Esophagus muscularis mucosa (tissue), 4 donors: ENCODE measurements around the gene RNASEH2A. TPM values are rescaled to one million over a fixed set of nuclear protein-coding genes. Genes with fewer than 3 reads are reported as not detected.

ENCODE experiments used
- DNase-seq: peaks from one replicate; pipeline ENCODE4 v3.0.0-alpha.2; 2017; ENCODE audit errors: extremely low spot score
- H3K27ac ChIP-seq, 4 donors: fragments of 200-600 bp; sonication (generic); replicated peaks in 1 of 4; 1 replicate in 3 of 4; 2 replicates in 1 of 4; pipeline ENCODE4 v1.5.1; 2016 to 2019; ENCODE audit warnings: mild to moderate bottlenecking in 1 of 4
- H3K27me3 ChIP-seq, 4 donors: fragments of 200-600 bp; sonication (generic); one replicate each; pipeline versions ENCODE4 v1.5.1 to v1.6.0; 2016 to 2019
- H3K36me3 ChIP-seq, 4 donors: fragments of 200-600 bp; sonication (generic); one replicate each; pipeline ENCODE4 v1.5.1; 2016 to 2019
- H3K4me1 ChIP-seq, 4 donors: fragments of 200-600 bp; sonication (generic); one replicate each; pipeline ENCODE4 v1.5.1; 2016 to 2019
- H3K4me3 ChIP-seq, 4 donors: fragments of 200-600 bp; sonication (generic); 1 replicate in 2 of 4; 2 replicates in 2 of 4; pipeline ENCODE4 v1.5.1; 2016 to 2019; ENCODE audit warnings: mild to moderate bottlenecking in 4 of 4, moderate library complexity in 1 of 4
- H3K9me3 ChIP-seq, 4 donors: fragments of 200-600 bp; sonication (generic); 1 replicate in 3 of 4; 2 replicates in 1 of 4; pipeline ENCODE4 v1.5.1; 2016 to 2019
- EP300 ChIP-seq: sonication (generic); formaldehyde crosslinking; IDR thresholded peaks from one replicate; pipeline ENCODE4 v1.6.1; 2017; ENCODE audit warnings: antibody characterized with exemption
- POLR2A ChIP-seq: fragments of 450-650 bp; IDR thresholded peaks from one replicate; pipeline ENCODE4 v1.6.1; 2017; ENCODE audit warnings: antibody characterized with exemption, moderate library complexity, mild to moderate bottlenecking, low read depth
- POLR2AphosphoS5 ChIP-seq, 2 donors: sonication (generic); formaldehyde crosslinking; IDR thresholded peaks; one replicate each; pipeline ENCODE4 v1.6.1; 2017; ENCODE audit warnings: antibody characterized with exemption in 2 of 2
- WGBS: methylation state at CpG from one replicate; pipeline ENCODE4 v1.1.5; 2018; 5-methylcytosine and 5-hydroxymethylcytosine counted together
- intact Hi-C: fragments of 100-400 bp; cut with DNase I; formaldehyde crosslinking; loops from one replicate; pipeline ENCODE4 v1.15.1; 2023
- small RNA-seq, 3 donors: library from RNA; depleted of rRNA; stranded (forward); fragments of <200 nt; gene quantifications; one replicate each; pipeline ENCODE3, GENCODE V24; 2016
- total RNA-seq, 4 donors: library from RNA; depleted of rRNA; stranded (reverse); fragments of >200 nt; gene quantifications; one replicate each; pipeline versions ENCODE4 v1.1.0 to v1.2.1, GENCODE V29; 2016
- TF ChIP-seq, protein P1 (sequence below), 3 experiments: fragments of 200-600 bp in 2 of 3; fragments of 450-650 bp in 1 of 3; sonication (generic) in 2 of 3; IDR thresholded peaks; one replicate each; pipeline ENCODE4 v1.5.1; 2017 to 2019; ENCODE audit warnings: antibody characterized with exemption in 3 of 3, mild to moderate bottlenecking in 2 of 3, moderate library complexity in 1 of 3

RNASEH2A gene
- total RNA-seq, 4 donors from 2014 or later: 2.7 to 6.6 (median 4.2) TPM

DNA sequence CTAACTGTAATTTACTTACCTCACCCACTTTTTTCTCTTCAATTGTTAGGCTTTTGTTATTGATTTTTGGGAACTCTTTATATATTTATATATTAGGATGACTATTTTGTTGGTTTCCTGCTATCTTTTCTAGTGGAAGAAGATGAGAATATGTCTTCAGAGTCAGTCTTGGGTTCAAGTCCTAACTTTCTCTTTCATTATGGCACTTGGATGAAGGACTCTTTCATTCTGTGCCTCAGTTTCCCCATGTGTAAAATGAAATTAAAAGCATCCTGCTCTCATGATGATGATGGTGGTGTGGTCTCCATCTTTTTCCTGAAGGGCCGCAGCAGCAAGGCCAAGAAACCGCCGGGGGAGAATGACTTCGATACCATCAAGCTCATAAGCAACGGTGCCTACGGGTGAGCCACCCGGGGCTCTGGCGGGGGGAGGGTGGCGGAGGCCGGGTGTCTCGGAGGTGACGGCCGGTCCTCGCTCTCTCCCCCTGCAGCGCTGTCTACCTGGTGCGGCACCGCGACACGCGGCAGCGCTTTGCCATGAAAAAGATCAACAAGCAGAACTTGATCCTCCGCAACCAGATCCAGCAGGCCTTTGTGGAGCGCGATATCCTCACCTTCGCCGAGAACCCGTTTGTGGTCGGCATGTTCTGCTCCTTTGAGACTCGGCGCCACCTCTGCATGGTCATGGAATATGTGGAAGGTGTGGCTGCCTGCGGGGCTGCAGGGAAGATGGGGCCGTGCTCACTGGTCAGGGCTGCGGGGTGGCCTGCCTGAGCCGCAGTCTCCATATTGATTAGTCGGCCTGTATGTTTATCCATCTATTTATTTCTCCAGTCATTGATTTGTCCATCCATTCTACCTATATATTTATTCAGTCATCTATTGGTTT is 51.9 kb downstream of the RNASEH2A start:
- TF ChIP-seq EP300 (no peak), POLR2AphosphoS5 (IDR thresholded peaks at IDR 0.05) (no peak), POLR2A (no peak)
- TF ChIP-seq, protein P1, sequence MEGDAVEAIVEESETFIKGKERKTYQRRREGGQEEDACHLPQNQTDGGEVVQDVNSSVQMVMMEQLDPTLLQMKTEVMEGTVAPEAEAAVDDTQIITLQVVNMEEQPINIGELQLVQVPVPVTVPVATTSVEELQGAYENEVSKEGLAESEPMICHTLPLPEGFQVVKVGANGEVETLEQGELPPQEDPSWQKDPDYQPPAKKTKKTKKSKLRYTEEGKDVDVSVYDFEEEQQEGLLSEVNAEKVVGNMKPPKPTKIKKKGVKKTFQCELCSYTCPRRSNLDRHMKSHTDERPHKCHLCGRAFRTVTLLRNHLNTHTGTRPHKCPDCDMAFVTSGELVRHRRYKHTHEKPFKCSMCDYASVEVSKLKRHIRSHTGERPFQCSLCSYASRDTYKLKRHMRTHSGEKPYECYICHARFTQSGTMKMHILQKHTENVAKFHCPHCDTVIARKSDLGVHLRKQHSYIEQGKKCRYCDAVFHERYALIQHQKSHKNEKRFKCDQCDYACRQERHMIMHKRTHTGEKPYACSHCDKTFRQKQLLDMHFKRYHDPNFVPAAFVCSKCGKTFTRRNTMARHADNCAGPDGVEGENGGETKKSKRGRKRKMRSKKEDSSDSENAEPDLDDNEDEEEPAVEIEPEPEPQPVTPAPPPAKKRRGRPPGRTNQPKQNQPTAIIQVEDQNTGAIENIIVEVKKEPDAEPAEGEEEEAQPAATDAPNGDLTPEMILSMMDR (IDR thresholded peaks at IDR 0.05): no peak
- whole genome bisulfite sequencing: 95% methylated on average over 35 of the region's 35 CpGs
- Histone ChIP-seq H3K36me3 (no peaks in the 10 kb centered on the region), H3K9me3 (peaks cover 0 to 8% (median 3%) of the 10 kb centered on the region in 4 donors), H3K27me3 (no peaks in the 10 kb centered on the region), H3K27ac (no peak overlapping the region), H3K4me3 (no peak overlapping the region), H3K4me1 (no peaks in the 10 kb centered on the region)
- intact Hi-C loops: no loop called here
- no peak for DNase-seq

DNA sequence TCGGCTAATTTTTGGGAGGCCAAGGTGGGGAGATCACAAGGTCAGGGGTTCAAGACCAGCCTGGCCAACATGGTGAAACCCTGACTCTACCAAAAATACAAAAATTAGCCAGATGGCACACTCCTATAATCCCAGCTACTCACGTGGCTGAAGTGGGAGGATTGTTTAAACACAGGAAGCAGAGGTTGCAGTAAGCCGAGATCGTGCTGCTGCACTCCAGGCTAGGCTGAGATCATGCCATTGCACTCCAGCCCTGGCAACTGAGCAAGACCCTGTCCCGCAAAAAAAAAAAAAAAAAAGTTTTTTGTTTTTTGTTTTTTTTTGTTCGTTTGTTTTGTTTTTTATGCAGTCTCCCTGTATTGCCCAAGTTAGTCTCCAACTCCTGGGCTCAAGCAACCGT is 53.2 kb downstream of the RNASEH2A start:
- Histone ChIP-seq H3K4me3 (no peak overlapping the region), H3K27me3 (no peaks in the 10 kb centered on the region), H3K27ac (no peak overlapping the region), H3K36me3 (no peaks in the 10 kb centered on the region), H3K4me1 (no peaks in the 10 kb centered on the region), H3K9me3 (peaks cover 0 to 8% (median 3%) of the 10 kb centered on the region in 4 donors)
- TF ChIP-seq EP300: no peak
- no peak for DNase-seq
- 65% methylated on average over 7 of the region's 7 CpGs for WGBS
- intact Hi-C loops: no loop called here

Small RNA genes within 50 kb of the gene (small RNA-seq; reads per million reads assigned to genes)
- gene MIR5684: 0 reads per million in 3 donors
- gene MIR6794: 0 reads per million in 3 donors

Other genes starting within 250 kb of the RNASEH2A start
- 1 to 10 TPM; 3.3 to 6.7 (median 5.3) TPM for gene ZNF490, start 195.8 kb upstream of the RNASEH2A start, total RNA-seq
- 10 to 100 TPM; 14.0 to 21.6 (median 17.3) TPM for gene ZNF791, start 195.7 kb upstream of the RNASEH2A start, total RNA-seq
- gene MAN2B1, start 139.8 kb upstream of the RNASEH2A start, total RNA-seq: 10 to 100 TPM; 65.7 to 80.8 (median 68.9) TPM
- gene WDR83, start 139.8 kb upstream of the RNASEH2A start, total RNA-seq: 10 to 100 TPM in 3 of 4 donors, 1 to 10 TPM in 1; 10.0 to 19.7 (median 13.9) TPM
- 10 to 100 TPM; 74.3 to 92.3 (median 85.0) TPM for gene DHPS, start 124.7 kb upstream of the RNASEH2A start, total RNA-seq
- not detected for gene GNG14, start 118.6 kb upstream of the RNASEH2A start, total RNA-seq
- gene FBXW9, start 110.0 kb upstream of the RNASEH2A start, total RNA-seq: 10 to 100 TPM in 1 of 4 donors, 1 to 10 TPM in 3; 4.3 to 10.6 (median 7.5) TPM
- 10 to 100 TPM; 42.8 to 71.9 (median 62.8) TPM for gene TNPO2, start 82.7 kb upstream of the RNASEH2A start, total RNA-seq
- gene TRIR, start 71.9 kb upstream of the RNASEH2A start, total RNA-seq: 100 to 1,000 TPM; 382 to 470 (median 431) TPM
- gene GET3, start 69.1 kb upstream of the RNASEH2A start, total RNA-seq: 10 to 100 TPM; 46.9 to 63.5 (median 51.3) TPM
- not detected for gene BEST2, start 54.8 kb upstream of the RNASEH2A start, total RNA-seq
- 10 to 100 TPM in 3 of 4 donors, 1 to 10 TPM in 1; 7.1 to 17.0 (median 12.6) TPM for gene HOOK2, start 31.0 kb upstream of the RNASEH2A start, total RNA-seq
- 1,000 to 10,000 TPM in 1 of 4 donors, 100 to 1,000 TPM in 2, 10 to 100 TPM in 1; 82.2 to 1,609 (median 182) TPM for gene JUNB, start 15.1 kb upstream of the RNASEH2A start, total RNA-seq
- gene PRDX2, start 4.8 kb upstream of the RNASEH2A start, total RNA-seq: 100 to 1,000 TPM; 236 to 275 (median 250) TPM
- gene THSD8, start 4.5 kb upstream of the RNASEH2A start, total RNA-seq: under 1 TPM in 1 of 4 donors, not detected in 3; 0.65 TPM
- gene RTBDN, start 28.0 kb downstream of the RNASEH2A start, total RNA-seq: under 1 TPM in 2 of 4 donors, not detected in 2; 0.52 to 0.83 TPM
- gene MAST1, start 31.9 kb downstream of the RNASEH2A start, total RNA-seq: under 1 TPM; 0.50 to 0.91 (median 0.76) TPM
- gene DNASE2, start 74.9 kb downstream of the RNASEH2A start, total RNA-seq: 10 to 100 TPM; 26.6 to 37.4 (median 31.2) TPM
- gene KLF1, start 80.6 kb downstream of the RNASEH2A start, total RNA-seq: not detected
- 10 to 100 TPM; 36.1 to 63.6 (median 52.9) TPM for gene GCDH, start 84.6 kb downstream of the RNASEH2A start, total RNA-seq
- gene SYCE2, start 112.7 kb downstream of the RNASEH2A start, total RNA-seq: under 1 TPM in 1 of 4 donors, not detected in 3; 0.97 TPM
- 10 to 100 TPM; 21.6 to 49.2 (median 35.8) TPM for gene FARSA, start 127.1 kb downstream of the RNASEH2A start, total RNA-seq
- 100 to 1,000 TPM; 200 to 300 (median 270) TPM for gene CALR, start 132.0 kb downstream of the RNASEH2A start, total RNA-seq
- gene RAD23A, start 139.3 kb downstream of the RNASEH2A start, total RNA-seq: 100 to 1,000 TPM; 138 to 218 (median 181) TPM
- 10 to 100 TPM; 33.0 to 60.1 (median 49.3) TPM for gene GADD45GIP1, start 150.6 kb downstream of the RNASEH2A start, total RNA-seq
- gene DAND5, start 163.0 kb downstream of the RNASEH2A start, total RNA-seq: under 1 TPM in 3 of 4 donors, not detected in 1; 0.19 to 0.83 (median 0.29) TPM
- 100 to 1,000 TPM in 1 of 4 donors, 10 to 100 TPM in 3; 56.0 to 154 (median 79.4) TPM for gene NFIX, start 188.9 kb downstream of the RNASEH2A start, total RNA-seq